IMR-90 (cell line): ENCODE results near the gene ARFGEF3. TPM values are rescaled to one million over a fixed set of nuclear protein-coding genes. Genes with fewer than 3 reads are reported as not detected.

Experiments
- microRNA-seq, 2 experiments: library from miRNA; stranded (forward) in 1 of 2; unstranded in 1 of 2; fragments of 10-50 nt in 1 of 2; fragments of <30 nt in 1 of 2; gene quantifications in 1 of 2; microRNA quantifications in 1 of 2; one replicate each; pipeline versions ENCODE3 to v1.1.0; 2013 to 2020; ENCODE audit not compliant: insufficient read depth in 1 of 2, insufficient read length in 1 of 2, unreplicated experiment in 1 of 2
- polyA plus RNA-seq, 3 experiments: library from polyadenylated mRNA; depleted of rRNA; stranded (reverse); fragments of >200 nt; gene quantifications; 2 replicates each; pipeline ENCODE4 v1.2.3, GENCODE V29; 2012; ENCODE audit warnings: low replicate concordance in 1 of 3
- small RNA-seq, 5 experiments: library from RNA; depleted of rRNA; stranded (forward); fragments of <200 nt; gene quantifications; one replicate each; pipeline ENCODE3, GENCODE V24; 2012
- total RNA-seq: library from RNA; depleted of rRNA; stranded (reverse); fragments of >200 nt; gene quantifications from 2 replicates; pipeline ENCODE4 v1.2.3, GENCODE V29; 2012; rRNA removed

Gene ARFGEF3
- total and polyA plus RNA-seq, 2 of the 4 experiments (the other 2 are of a cell fraction), result under 0.01 to 0.02 TPM

Small RNA genes within 50 kb of the gene (microRNA-seq; reads per million reads assigned to microRNA genes)
- not detected for gene AL031003.1 (ENCODE audit: insufficient read depth, insufficient read length)

Small RNA genes within 50 kb of the gene (small RNA-seq; reads per million reads assigned to genes)
- gene AL031003.1, result 0 reads per million in 5 experiments

Other genes with a start within 250 kb of the ARFGEF3 start
- gene PERP, start 54.5 kb upstream of the ARFGEF3 start, total RNA-seq, result 7.7 and 11.7 TPM in 2 replicates
- 21.2 and 21.4 TPM in 2 replicates for gene PERP, start 54.5 kb upstream of the ARFGEF3 start, polyA plus RNA-seq (2012; rRNA removed)
- gene PBOV1, start 56.6 kb downstream of the ARFGEF3 start, total RNA-seq, result not detected in 2 replicates
- gene PBOV1, start 56.6 kb downstream of the ARFGEF3 start, polyA plus RNA-seq (2012; rRNA removed), result not detected in 2 replicates
- not detected in 2 replicates for gene SMIM28, start 216.0 kb downstream of the ARFGEF3 start, total RNA-seq
- not detected in 2 replicates for gene SMIM28, start 216.0 kb downstream of the ARFGEF3 start, polyA plus RNA-seq (2012; rRNA removed)
- gene HEBP2, start 242.3 kb downstream of the ARFGEF3 start, total RNA-seq, result 3.9 and 5.6 TPM in 2 replicates
- gene HEBP2, start 242.3 kb downstream of the ARFGEF3 start, polyA plus RNA-seq (2012; rRNA removed), result 6.1 and 14.9 TPM in 2 replicates